Left ventricle myocardium inferior (tissue), 1 donor: ENCODE measurements around the gene DCLK2. TPM values are rescaled to one million over a fixed set of nuclear protein-coding genes. Genes with fewer than 3 reads are reported as not detected.

Experiments
- DNase-seq: peaks from one replicate; pipeline ENCODE4 v3.0.0-alpha.2; 2020
- H3K27ac ChIP-seq: fragments of 200-600 bp; replicated peaks from 2 replicates; pipeline ENCODE4 v1.8.0; 2021
- H3K27me3 ChIP-seq: fragments of 200-600 bp; 2 replicates; pipeline ENCODE4 v1.8.0; 2021; ENCODE audit warnings: low read depth
- H3K36me3 ChIP-seq: fragments of 200-600 bp; 2 replicates; pipeline ENCODE4 v1.8.0; 2021
- H3K4me1 ChIP-seq: fragments of 200-600 bp; 2 replicates; pipeline ENCODE4 v1.8.0; 2021
- H3K4me3 ChIP-seq: fragments of 200-600 bp; 2 replicates; pipeline ENCODE4 v1.8.0; 2021; ENCODE audit warnings: mild to moderate bottlenecking, moderate library complexity
- H3K9me3 ChIP-seq: fragments of 200-600 bp; replicated peaks from 2 replicates; pipeline ENCODE4 v1.8.0; 2021
- CTCF ChIP-seq: fragments of 200-600 bp; IDR thresholded peaks from 2 replicates; pipeline ENCODE4 v1.8.0; 2021; ENCODE audit warnings: antibody characterized with exemption, mild to moderate bottlenecking, borderline replicate concordance
- intact Hi-C: fragments of 100-400 bp; cut with micrococcal nuclease; formaldehyde crosslinking; loops from one replicate; pipeline ENCODE4 v1.11.0; 2022
- total RNA-seq: library from RNA; stranded (reverse); fragmentation: NEBNext Ultra II Directional; extraction: Animal tissue kit (Norgen Biotek cat#: 25700); gene quantifications from one replicate; pipeline ENCODE4 v1.2.1, GENCODE V29; 2021
- donor health status: DM: no; HTN: yes; CAD: no; lungs with severe emphysema.

The DCLK2 gene
- total RNA-seq, 1 donor from 2014 or later, result 21.9 TPM

- no peak for TF ChIP-seq CTCF
- Histone ChIP-seq H3K4me3 (no peak overlapping the region), H3K36me3 (peaks cover 29% of the 10 kb centered on the region), H3K27me3 (no peaks in the 10 kb centered on the region), H3K9me3 (peaks cover 5% of the 10 kb centered on the region), H3K27ac (no peak overlapping the region), H3K4me1 (no peaks in the 10 kb centered on the region)
- DNase-seq, result no peak
- intact Hi-C loops, result no loop called here
These were observed 186.4 kb downstream of the DCLK2 start for GRCh38 chr4:150264595-150265161.

GRCh38 chr4:150265806-150266205 is 187.6 kb downstream of the DCLK2 start:
- no peak for DNase-seq
- Histone ChIP-seq H3K4me1 (no peaks in the 10 kb centered on the region), H3K36me3 (peaks cover 39% of the 10 kb centered on the region), H3K4me3 (no peak overlapping the region), H3K9me3 (peaks cover 5% of the 10 kb centered on the region), H3K27ac (no peak overlapping the region), H3K27me3 (no peaks in the 10 kb centered on the region)
- intact Hi-C loops, result no loop called here
- no peak for TF ChIP-seq CTCF

GRCh38 chr4:150268444-150268843 is 190.2 kb downstream of the DCLK2 start:
- H3K36me3 ChIP-seq, result peaks cover 57% of the 10 kb centered on the region
- intact Hi-C loops, result no loop called here
- no peaks in the 10 kb centered on the region for H3K27me3 ChIP-seq
- no peak for DNase-seq
- peaks cover 13% of the 10 kb centered on the region for H3K9me3 ChIP-seq
- H3K4me3 ChIP-seq, result no peak overlapping the region
- H3K4me1 ChIP-seq, result no peaks in the 10 kb centered on the region
- H3K27ac ChIP-seq, result no peak overlapping the region
- no peak for TF ChIP-seq CTCF

GRCh38 chr4:150278206-150278605 is 200.0 kb downstream of the DCLK2 start:
- TF ChIP-seq CTCF, result no peak
- H3K36me3 ChIP-seq, result peaks cover 51% of the 10 kb centered on the region
- H3K27ac ChIP-seq, result no peak overlapping the region
- H3K4me1 ChIP-seq, result no peaks in the 10 kb centered on the region
- intact Hi-C loops, result no loop called here
- no peaks in the 10 kb centered on the region for H3K27me3 ChIP-seq
- peaks cover 45% of the 10 kb centered on the region for H3K9me3 ChIP-seq
- H3K4me3 ChIP-seq, result no peak overlapping the region
- DNase-seq, result no peak

DNA sequence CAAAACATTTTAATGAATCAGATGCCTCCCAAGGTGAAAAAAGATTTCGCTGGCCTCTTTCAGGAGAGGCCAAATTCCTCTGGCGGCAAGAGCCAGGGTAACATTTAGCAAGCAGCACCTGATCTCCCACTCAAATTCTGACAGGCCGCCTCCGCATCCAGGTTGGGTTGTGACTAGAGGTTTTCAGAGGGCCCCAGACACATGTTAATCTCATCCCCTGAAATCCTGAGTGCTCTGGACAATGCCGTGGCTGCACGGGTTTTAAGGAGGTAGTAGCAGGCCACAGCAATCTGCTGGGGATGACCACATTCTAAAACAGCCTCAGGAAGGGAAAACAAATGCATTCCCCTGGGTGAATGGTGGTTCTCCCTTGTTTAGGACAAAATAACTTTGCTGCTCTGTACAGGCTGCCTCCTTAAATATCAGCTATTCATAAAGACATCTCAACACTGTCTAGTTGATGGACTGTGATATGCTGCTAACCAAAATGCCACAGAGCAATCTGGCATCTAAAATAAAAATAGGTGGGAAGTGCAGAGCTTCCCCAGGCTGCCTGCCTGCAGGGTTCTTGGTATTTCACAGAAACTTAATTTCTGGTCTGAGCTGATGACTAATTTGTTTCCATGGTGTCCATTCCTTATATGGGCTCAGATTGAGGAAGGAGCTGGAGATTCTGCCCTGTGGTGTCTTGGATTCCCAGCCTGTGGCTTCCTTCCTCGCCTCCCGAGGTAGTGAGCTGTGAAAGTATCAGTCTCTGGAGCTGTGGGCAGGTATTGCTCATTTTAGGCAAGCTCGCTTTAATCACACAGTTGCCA is 202.0 kb downstream of the DCLK2 start:
- no peak overlapping the region for H3K4me3 ChIP-seq

More for the DNA sequence above, 202.0 kb downstream of the DCLK2 start:
- H3K36me3 ChIP-seq, result peaks cover 46% of the 10 kb centered on the region
- H3K4me1 ChIP-seq, result no peaks in the 10 kb centered on the region
- intact Hi-C loops, result no loop called here
- H3K9me3 ChIP-seq, result peaks cover 28% of the 10 kb centered on the region
- H3K27ac ChIP-seq, result no peak overlapping the region
- no peak for TF ChIP-seq CTCF
- DNase-seq, result no peak
- no peaks in the 10 kb centered on the region for H3K27me3 ChIP-seq
